ENCODE results near the gene WNT5A. TPM values are rescaled to one million over a fixed set of nuclear protein-coding genes. Genes with fewer than 3 reads are reported as not detected.

WNT5A gene
- total RNA-seq, 1 experiment from 2014 or later = 0.15 TPM

- no peak overlapping the region for H3K4me3 ChIP-seq (replicated peaks in 1 of 2; ENCODE audit: low read depth in 1 of 2, low read length in 2 of 2)
- no peak overlapping the region for H3K4me2 ChIP-seq (ENCODE audit: low read length)
- ChIA-PET CTCF (no interaction called here), POLR2A (no interaction called here), RAD21 (ENCODE audit: low non-redundant PET in 1 of 2, low total read pairs in 2 of 2, uncharacterized antibody in 2 of 2, unreplicated experiment in 2 of 2) (no interaction called here)
- H3K9me2 ChIP-seq (ENCODE audit: insufficient read depth) = no peaks in the 10 kb centered on the region
- H3K9ac ChIP-seq (ENCODE audit: low read length) = no peak overlapping the region
- no peak for ATAC-seq
- TF ChIP-seq REST (IDR thresholded peaks at IDR 0.05; ENCODE audit: low read depth) = no peak
- no peak for TF ChIP-seq POLR2A (IDR thresholded peaks at IDR 0.05; ENCODE audit: borderline replicate concordance, extremely low read depth, insufficient read depth, insufficient read length)
- TF ChIP-seq EZH2 (IDR thresholded peaks at IDR 0.05) = no peak
- no peak for TF ChIP-seq ZFX (IDR thresholded peaks at IDR 0.05)
- TF ChIP-seq SP1 (IDR thresholded peaks at IDR 0.05; ENCODE audit: low read depth) = no peak
- TF ChIP-seq ZNF274 (IDR thresholded peaks at IDR 0.05; ENCODE audit: low read depth, low read length) = no peak
- TF ChIP-seq ELF1 (IDR thresholded peaks at IDR 0.05; ENCODE audit: borderline replicate concordance, low read depth) = no peak
- TF ChIP-seq EZH2phosphoT487 (IDR thresholded peaks at IDR 0.05; ENCODE audit: borderline replicate concordance) = no peak
- no peak for TF ChIP-seq CBX3 (IDR thresholded peaks at IDR 0.05; ENCODE audit: low read depth)
- TF ChIP-seq SIN3A (IDR thresholded peaks at IDR 0.05; ENCODE audit: low read depth) = no peak
- TF ChIP-seq MAX (IDR thresholded peaks at IDR 0.05) = no peak
- TF ChIP-seq ATF3 (IDR thresholded peaks at IDR 0.05) = no peak
- no peak for TF ChIP-seq RAD21 (IDR thresholded peaks at IDR 0.05; ENCODE audit: low read depth)
- no peak for TF ChIP-seq CEBPB (IDR thresholded peaks at IDR 0.05; ENCODE audit: low read depth)
- no peak for TF ChIP-seq POLR2AphosphoS5 (IDR thresholded peaks at IDR 0.05; ENCODE audit: low read depth, low read length)
- no peak for TF ChIP-seq ZBTB33 (IDR thresholded peaks at IDR 0.05; ENCODE audit: extremely low read depth, insufficient replicate concordance, low read length)
- TF ChIP-seq SRF (IDR thresholded peaks at IDR 0.05; ENCODE audit: low read depth) = no peak
- no peaks in the 10 kb centered on the region for H3K79me2 ChIP-seq (ENCODE audit: insufficient read depth, low read length)
- H3K36me3 ChIP-seq (ENCODE audit: control insufficient read depth in 1 of 2, insufficient read depth in 2 of 2, low read length in 2 of 2) = no peaks in the 10 kb centered on the region
- no peaks in the 10 kb centered on the region for H4K20me1 ChIP-seq (ENCODE audit: insufficient read depth)
- H3K27me3 ChIP-seq (ENCODE audit: insufficient read depth, low read length) = no peaks in the 10 kb centered on the region
- no peak overlapping the region for H3K27ac ChIP-seq (ENCODE audit: low read depth, low read length)
- no peaks in the 10 kb centered on the region; a peak in 2 of 4 replicates for H3K9me3 ChIP-seq (ENCODE audit: control insufficient read depth in 1 of 2, insufficient read depth in 1 of 2, low read depth in 1 of 2, low read length in 2 of 2)
- no TSS peak for BruUV-seq (replicated peaks)
- H3K4me1 ChIP-seq (ENCODE audit: control insufficient read depth in 1 of 2, insufficient read depth in 2 of 2, low read length in 2 of 2) = no peaks in the 10 kb centered on the region
- intact Hi-C loops (cut with micrococcal nuclease) = no loop called here
- H2AFZ ChIP-seq (ENCODE audit: low read depth, low read length, poor library complexity, severe bottlenecking) = no peak overlapping the region
- no peak for DNase-seq (ENCODE audit: low read depth, low spot score)
Observed at GRCh38 chr3:55471522-55472280, 15.4 kb downstream of the WNT5A start.

Measured in HCT116 (cell line).